Body of pancreas (tissue), 4 donors: Measurements from ENCODE around the gene XNDC1N.

Experiments
- CTCF ChIP-seq, 7 experiments: fragments of 450-650 bp in 4 of 7; fragments of 200-600 bp in 3 of 7; sonication (generic) in 3 of 7; IDR thresholded peaks; one replicate each; pipeline ENCODE4 v1.5.1; 2016 to 2019; ENCODE audit warnings: antibody characterized with exemption in 7 of 7
- POLR2A ChIP-seq, 3 donors: fragments of 450-650 bp; IDR thresholded peaks; one replicate each; pipeline ENCODE4 v1.6.1; 2016; ENCODE audit warnings: antibody characterized with exemption in 3 of 3, mild to moderate bottlenecking in 2 of 3

- no peak for TF ChIP-seq POLR2A (IDR thresholded peaks at IDR 0.05)
- TF ChIP-seq CTCF (IDR thresholded peaks at IDR 0.05), result no peak
These were observed 8.4 kb upstream of the XNDC1N start for GRCh38 chr11:71936825-71937224.
